SK-N-MC (cell line): ENCODE measurements around the gene CSGALNACT2.
"Not testable (repeated sequence)": the region's sequence is repeated elsewhere in the genome, so short reads cannot be mapped to it uniquely, and the experiment has no call there.

ENCODE experiments used
- DNase-seq: peaks from one replicate; pipeline ENCODE4 v3.0.0-alpha.2; 2011; ENCODE audit warnings: low read depth, low spot score
- H3K27ac ChIP-seq: fragments of 200-600 bp; sonication (generic); 2 replicates; pipeline ENCODE4 v1.5.1; 2016; ENCODE audit warnings: mixed run types
- H3K36me3 ChIP-seq: fragments of 200-600 bp; sonication (generic); 2 replicates; pipeline ENCODE4 v1.6.1; 2017; ENCODE audit warnings: antibody characterized with exemption, low read length, mixed read lengths; ENCODE audit not compliant: insufficient read depth
- H3K4me3 ChIP-seq: fragments of 200-600 bp; sonication (generic); 2 replicates; pipeline ENCODE4 v1.5.1; 2016
- H3K9ac ChIP-seq: fragments of 200-600 bp; sonication (generic); 2 replicates; pipeline ENCODE4 v1.8.0; 2017; ENCODE audit warnings: mixed run types, mixed read lengths; ENCODE audit not compliant: insufficient read length
- H3K9me3 ChIP-seq: fragments of 200-600 bp; sonication (generic); 2 replicates; pipeline ENCODE4 v1.6.1; 2017; ENCODE audit warnings: low read depth, mild to moderate bottlenecking, antibody characterized with exemption, low read length, moderate library complexity, mixed read lengths
- EZH2 ChIP-seq: fragments of 200-600 bp; sonication (generic); IDR thresholded peaks from one replicate; pipeline ENCODE4 v1.6.1; 2017; ENCODE audit warnings: antibody characterized with exemption
- FOXP2 ChIP-seq: optimal IDR thresholded peaks from 2 replicates; pipeline ENCODE3; 2011; ENCODE audit warnings: mild to moderate bottlenecking, moderate library complexity; ENCODE audit not compliant: insufficient read depth; ENCODE audit errors: extremely low read length, control extremely low read depth
- POLR2AphosphoS5 ChIP-seq: IDR thresholded peaks from 2 replicates; pipeline ENCODE4 v1.6.1; 2012; ENCODE audit warnings: mild to moderate bottlenecking, low read depth, low read length, borderline replicate concordance

CSGALNACT2 gene

DNA sequence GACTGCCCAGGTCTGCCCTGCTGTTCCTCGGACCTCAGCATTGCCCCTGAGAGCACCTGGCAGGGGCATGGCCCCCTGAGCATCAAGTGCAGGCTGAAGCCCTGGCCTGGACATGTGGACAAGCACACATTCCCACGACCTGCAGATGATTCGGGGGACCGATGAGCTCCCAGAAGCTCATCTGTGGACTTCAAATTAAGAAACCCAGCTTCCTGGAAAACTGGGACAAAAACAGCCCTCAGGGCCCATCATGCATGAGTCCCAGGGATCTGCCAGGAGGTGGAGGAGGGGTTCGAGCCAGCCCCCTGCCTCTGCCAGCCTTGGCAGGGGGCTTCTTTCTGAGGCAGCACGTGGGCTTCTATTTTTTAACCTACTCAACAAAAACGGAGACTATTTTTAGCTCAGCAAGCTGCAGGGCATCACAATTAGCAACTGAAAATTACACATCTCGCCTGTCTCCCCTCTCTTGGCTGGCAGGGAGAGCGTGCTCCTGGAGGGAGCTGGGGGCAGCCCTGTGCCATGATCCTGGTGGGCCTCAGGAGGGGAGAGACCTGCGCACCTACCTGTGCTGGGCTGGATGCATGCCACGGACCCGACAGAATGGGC, 76.8 kb downstream of the CSGALNACT2 start:
- Histone ChIP-seq H3K4me3 (no peak overlapping the region), H3K9me3 (no peaks in the 10 kb centered on the region), H3K9ac (no peak overlapping the region), H3K27ac (no peak overlapping the region), H3K36me3 (no peaks in the 10 kb centered on the region)
- no peak for DNase-seq
- no peak for TF ChIP-seq FOXP2

DNA sequence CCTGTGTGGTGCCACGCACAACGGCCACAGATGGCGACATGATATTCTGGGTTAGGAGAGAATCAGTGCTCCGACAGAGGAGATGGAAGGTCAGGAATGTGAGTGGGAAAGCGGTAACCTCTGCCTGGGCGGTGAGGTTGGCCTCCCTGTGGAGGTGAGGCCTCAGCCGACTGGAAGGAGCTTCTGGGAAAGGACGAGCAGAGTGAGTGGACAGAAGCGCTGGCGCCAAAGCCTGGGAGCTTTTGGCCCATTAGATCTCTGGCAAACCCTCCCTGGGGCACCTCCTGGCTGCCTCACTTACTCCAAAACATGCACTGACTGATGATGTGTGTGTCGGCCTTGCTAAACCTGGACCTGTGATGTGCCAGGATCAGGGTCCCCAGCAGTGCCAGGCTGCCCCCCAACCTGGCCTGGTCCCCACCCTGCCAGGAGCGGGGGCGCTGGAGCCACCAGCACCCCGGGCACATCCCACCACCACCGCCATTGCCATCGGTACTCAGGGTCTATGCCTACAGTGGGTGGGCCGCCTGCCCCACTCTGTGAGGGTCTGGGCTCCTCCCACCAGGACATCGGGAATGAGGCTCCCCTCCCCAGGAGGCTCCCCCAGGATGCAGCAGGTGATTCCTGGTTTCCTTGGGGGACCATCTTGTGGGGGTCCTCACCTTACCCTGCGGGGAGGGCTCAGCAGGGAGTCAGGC, 77.7 kb downstream of the CSGALNACT2 start:
- TF ChIP-seq EZH2 (no peak), POLR2AphosphoS5 (no peak), FOXP2 (no peak)
- no peak for DNase-seq
- Histone ChIP-seq H3K9ac (no peak overlapping the region), H3K36me3 (no peaks in the 10 kb centered on the region), H3K9me3 (no peaks in the 10 kb centered on the region), H3K4me3 (no peak overlapping the region), H3K27ac (no peak overlapping the region)

DNA sequence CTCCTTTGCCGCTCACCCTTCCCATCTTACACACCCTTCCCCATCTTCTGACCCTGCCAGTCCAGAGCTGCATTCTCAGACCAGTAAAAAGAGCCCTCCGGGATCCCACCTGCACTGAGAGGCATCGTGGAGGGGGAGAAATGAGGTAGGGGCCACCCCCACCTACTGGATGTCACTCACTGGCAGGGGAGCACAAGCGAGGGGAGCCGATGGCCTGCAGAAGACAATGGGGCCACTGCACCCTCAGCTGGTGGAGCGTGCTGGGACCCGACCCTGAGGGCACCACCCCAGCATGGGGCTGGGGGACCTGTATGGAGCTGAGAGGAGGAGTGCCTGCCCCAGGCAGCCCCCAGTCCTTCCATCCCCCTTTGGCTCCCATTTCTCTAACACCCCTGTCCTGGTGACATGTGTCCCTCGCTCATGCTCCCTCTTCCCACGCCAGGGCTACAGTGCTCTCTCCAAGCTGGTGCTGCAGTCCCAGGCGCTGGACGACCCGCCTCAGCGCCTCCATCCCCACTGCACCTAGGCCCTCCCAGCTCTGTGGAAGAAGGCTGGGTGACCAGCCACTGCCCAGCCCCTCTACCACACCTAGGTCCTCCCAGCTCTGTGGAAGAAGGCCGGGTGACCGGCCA, 78.8 kb downstream of the CSGALNACT2 start:
- no peak for TF ChIP-seq FOXP2
- no peak for TF ChIP-seq POLR2AphosphoS5
- no peak for TF ChIP-seq EZH2

DNA sequence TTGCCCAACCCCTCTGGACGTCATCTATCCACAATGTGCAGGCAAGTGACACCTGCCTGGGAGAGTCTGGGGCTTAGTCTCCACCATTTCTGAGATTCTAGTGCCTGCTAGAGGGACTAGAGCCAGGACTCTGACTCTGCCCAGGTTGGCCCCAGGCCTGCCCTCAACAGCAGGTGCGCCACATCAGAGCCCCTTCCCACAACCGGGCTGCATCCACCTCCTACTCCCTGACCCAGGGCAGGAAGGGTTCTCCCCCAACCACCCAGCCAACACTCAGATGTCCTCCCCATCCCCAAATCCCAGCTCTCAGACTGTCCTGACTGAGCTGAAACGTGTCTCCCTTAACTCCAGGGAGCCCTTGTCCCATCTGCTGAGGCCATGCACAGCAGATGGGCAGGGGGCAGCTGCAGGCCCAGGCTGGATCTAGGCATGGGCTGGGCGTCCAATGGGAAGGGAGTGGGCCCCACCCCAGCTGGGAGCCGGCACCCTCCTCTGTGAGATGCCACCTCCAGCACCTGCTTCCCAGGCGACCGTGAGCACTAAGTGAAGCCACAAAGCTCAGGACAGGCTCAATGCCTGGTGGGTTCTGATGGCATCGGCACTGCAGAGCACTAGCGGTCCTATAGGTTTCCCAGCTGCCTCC, 79.4 kb downstream of the CSGALNACT2 start:
- no peaks in the 10 kb centered on the region for H3K36me3 ChIP-seq
- H3K27ac ChIP-seq = no peak overlapping the region
- H3K9ac ChIP-seq = no peak overlapping the region
- DNase-seq = no peak
- no peak for TF ChIP-seq EZH2
- TF ChIP-seq FOXP2 = no peak
- TF ChIP-seq POLR2AphosphoS5 = no peak
- H3K9me3 ChIP-seq = no peaks in the 10 kb centered on the region
- no peak overlapping the region for H3K4me3 ChIP-seq

More for the DNA sequence above, 78.8 kb downstream of the CSGALNACT2 start:
- H3K27ac ChIP-seq = no peak overlapping the region
- no peak for DNase-seq
- no peak overlapping the region for H3K9ac ChIP-seq
- H3K9me3 ChIP-seq = no peaks in the 10 kb centered on the region
- H3K4me3 ChIP-seq = no peak overlapping the region
- H3K36me3 ChIP-seq = no peaks in the 10 kb centered on the region

DNA sequence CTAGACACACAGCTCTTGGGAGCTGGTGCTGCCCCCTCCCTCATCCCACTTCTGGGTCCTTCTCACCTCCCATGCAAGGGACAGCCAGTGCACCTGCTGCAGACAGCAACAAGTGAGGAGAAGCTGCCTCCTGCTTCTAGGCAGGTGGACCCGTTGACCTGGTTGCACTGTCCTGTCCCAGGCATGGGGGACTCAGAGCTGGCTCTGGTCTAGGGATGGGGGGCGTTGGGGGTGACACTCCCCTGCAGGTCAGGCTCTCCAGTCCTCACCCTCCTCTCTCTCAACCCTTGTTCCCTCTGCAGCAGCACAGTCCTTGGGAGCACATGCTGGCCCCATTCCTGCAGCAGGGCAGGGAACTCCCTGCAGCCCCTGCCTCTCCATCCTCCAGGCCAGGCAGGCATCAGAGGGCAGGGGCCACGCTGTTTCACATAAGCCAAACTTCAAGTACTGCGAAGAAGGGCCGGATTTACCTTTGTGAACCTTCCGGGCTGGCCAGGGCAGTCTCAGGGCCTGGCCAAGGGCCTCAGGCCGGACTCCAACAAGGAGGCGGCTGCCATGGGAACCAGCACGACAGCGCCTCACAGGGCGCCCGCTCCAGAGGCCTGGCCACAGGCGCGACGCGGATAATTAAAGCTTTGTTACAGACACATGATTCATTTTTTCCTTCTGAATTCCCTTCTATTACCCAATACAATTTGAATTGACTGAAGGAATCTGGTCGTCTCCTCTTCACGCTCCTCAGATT, 80.1 kb downstream of the CSGALNACT2 start:
- Histone ChIP-seq H3K9ac (no peak overlapping the region), H3K27ac (no peak overlapping the region), H3K4me3 (no peak overlapping the region), H3K9me3 (no peaks in the 10 kb centered on the region), H3K36me3 (no peaks in the 10 kb centered on the region)
- no peak for DNase-seq
- TF ChIP-seq POLR2AphosphoS5 (no peak), EZH2 (no peak), FOXP2 (no peak)

DNA sequence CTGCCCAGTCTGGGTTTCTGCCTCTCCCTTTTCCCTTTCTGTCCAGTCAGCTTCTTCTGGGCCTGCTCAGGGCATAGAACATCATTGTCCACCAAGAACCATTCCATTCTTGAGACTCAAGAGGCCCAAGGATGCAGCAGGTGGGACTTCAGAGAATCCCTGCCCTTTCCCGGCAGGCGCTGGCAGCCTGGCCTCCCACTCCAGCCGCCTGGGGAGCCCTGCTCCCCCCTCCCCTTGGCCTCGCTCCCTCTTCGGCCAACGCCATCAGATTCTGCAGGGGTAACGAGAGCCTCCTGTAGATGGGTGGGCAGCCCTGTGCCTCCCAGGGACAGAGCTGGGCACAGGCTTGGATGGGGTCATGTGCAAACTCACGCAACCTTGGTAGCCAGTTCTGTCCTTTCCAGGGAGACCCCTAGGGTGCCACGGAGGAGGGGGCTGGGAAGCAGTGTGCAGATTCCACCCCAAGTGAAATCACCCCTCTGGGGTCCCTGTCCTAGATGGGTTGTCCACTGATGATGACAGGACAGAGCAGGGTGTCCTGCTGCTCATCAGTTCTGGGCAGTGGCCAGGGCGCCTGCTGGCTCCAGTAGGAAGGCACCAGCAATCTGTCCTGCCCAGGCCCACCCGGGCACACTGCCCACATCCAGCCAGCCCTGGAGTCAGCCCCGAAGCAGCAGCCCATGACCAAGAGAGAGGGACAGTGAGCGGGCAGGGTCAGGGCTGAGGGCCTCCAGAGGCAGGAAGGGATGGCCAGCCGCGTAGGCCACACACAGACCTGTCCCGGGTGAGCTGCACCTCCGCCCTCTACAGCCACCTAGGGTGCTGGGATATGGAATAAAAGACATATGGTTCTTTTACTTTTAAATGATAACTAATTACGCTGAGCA, 80.9 kb downstream of the CSGALNACT2 start:
- no peak overlapping the region for H3K9ac ChIP-seq
- no peak overlapping the region for H3K27ac ChIP-seq
- H3K9me3 ChIP-seq = no peaks in the 10 kb centered on the region
- no peak overlapping the region for H3K4me3 ChIP-seq
- no peak for DNase-seq
- TF ChIP-seq FOXP2 (no peak), POLR2AphosphoS5 (no peak), EZH2 (no peak)
- H3K36me3 ChIP-seq = no peaks in the 10 kb centered on the region

DNA sequence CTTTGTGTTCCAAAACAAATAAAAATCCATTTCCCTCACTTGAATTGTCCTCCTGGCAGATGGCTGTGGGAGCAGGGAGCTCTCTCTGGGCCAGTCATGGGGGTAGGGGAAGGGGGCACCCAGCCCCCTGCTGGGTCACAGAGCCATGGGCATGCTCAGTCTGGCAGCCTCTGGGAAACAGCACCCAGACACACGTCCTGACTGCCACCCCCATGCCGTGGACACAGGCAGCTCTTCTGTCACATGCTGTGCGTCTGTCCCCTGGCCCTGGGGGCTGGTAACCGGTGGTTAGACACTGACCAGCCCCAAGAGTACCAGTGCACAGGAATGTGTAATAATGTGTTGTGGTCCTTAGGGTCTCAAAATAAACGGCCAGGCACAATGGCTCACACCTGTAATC, 81.6 kb downstream of the CSGALNACT2 start:
- DNase-seq = no peak
- H3K9me3 ChIP-seq = no peaks in the 10 kb centered on the region
- no peak overlapping the region for H3K9ac ChIP-seq
- H3K27ac ChIP-seq = no peak overlapping the region
- H3K4me3 ChIP-seq = no peak overlapping the region
- no peak for TF ChIP-seq FOXP2
- no peak for TF ChIP-seq EZH2
- TF ChIP-seq POLR2AphosphoS5 = no peak
- no peaks in the 10 kb centered on the region for H3K36me3 ChIP-seq

DNA sequence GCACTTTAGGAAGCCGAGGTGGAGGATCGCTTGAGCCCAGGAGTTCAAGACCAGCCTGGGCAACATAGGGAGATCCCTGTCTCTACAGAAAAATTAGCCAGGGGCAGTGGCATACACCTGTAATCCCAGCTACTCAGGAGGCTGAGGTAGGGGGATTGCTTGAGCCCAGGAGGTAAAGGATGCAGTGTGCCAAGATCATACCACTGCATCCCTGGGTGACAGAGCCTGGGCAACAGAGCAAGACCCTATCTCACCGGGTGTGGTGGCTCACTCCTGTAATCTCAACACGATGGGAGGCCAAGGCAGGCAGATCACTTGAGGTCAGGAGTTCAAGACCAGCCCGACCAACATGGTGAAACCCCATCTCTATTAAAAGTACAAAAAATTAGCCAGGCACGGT, 82.0 kb downstream of the CSGALNACT2 start:
- H3K27ac ChIP-seq, H3K4me3 ChIP-seq, H3K36me3 ChIP-seq, DNase-seq, H3K9me3 ChIP-seq, H3K9ac ChIP-seq: not testable (repeated sequence)
